ENCODE results near the gene CHIA. TPM values are rescaled to one million over a fixed set of nuclear protein-coding genes. Genes with fewer than 3 reads are reported as not detected.

Gene CHIA
- total RNA-seq, 1 experiment from 2014 or later: not detected

DNA sequence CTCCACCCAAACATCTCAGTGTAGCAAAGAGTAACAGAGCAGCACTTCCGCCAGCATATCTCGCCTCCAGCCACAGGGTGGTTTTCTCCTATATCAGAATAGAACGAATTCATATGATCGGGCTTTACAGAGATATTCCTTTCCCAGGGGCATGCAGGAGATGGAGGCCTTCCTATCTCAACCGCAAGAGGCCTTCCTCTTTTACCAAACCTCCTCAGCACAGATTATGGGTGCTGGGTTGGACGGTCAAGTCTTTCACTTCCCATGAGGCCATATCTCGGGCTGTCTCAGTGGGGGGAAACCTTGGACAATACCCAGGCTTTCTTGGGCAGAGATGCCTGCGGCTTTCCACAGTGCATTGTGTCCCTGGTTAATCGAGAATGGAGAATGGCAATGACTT is 71.1 kb downstream of the CHIA start:
- no peak overlapping the region for H2AFZ ChIP-seq (ENCODE audit: low read depth, low read length, poor library complexity, severe bottlenecking)
- BruUV-seq (replicated peaks): no TSS peak
- H3K9me2 ChIP-seq (ENCODE audit: insufficient read depth): no peaks in the 10 kb centered on the region
- H3K27me3 ChIP-seq (ENCODE audit: insufficient read depth, low read length): peaks cover 5% of the 10 kb centered on the region
- intact Hi-C loops (cut with micrococcal nuclease): no loop called here
- H4K20me1 ChIP-seq (ENCODE audit: insufficient read depth): no peaks in the 10 kb centered on the region
- TF ChIP-seq FOSL1 (IDR thresholded peaks at IDR 0.05; ENCODE audit: low read depth) (no peak), EZH2 (IDR thresholded peaks at IDR 0.05) (no peak), EGR1 (IDR thresholded peaks at IDR 0.05; ENCODE audit: low read depth) (no peak), ELF1 (IDR thresholded peaks at IDR 0.05; ENCODE audit: borderline replicate concordance, low read depth) (no peak), ATF3 (IDR thresholded peaks at IDR 0.05) (no peak), REST (IDR thresholded peaks at IDR 0.05; ENCODE audit: low read depth) (no peak), ZFX (IDR thresholded peaks at IDR 0.05) (no peak), CBX3 (IDR thresholded peaks at IDR 0.05; ENCODE audit: low read depth) (no peak), SP1 (IDR thresholded peaks at IDR 0.05; ENCODE audit: low read depth) (no peak), RAD21 (IDR thresholded peaks at IDR 0.05; ENCODE audit: low read depth) (no peak), TCF7L2 (IDR thresholded peaks at IDR 0.05; ENCODE audit: borderline replicate concordance, extremely low read depth, insufficient read depth, insufficient read length) (no peak), YY1 (IDR thresholded peaks at IDR 0.05; ENCODE audit: extremely low read depth, insufficient replicate concordance, low read depth, low read length) (no peak), CEBPB (IDR thresholded peaks at IDR 0.05; ENCODE audit: low read depth) (no peak), JUND (IDR thresholded peaks at IDR 0.05) (no peak), ZNF274 (IDR thresholded peaks at IDR 0.05; ENCODE audit: low read depth, low read length) (no peak), CTCF (IDR thresholded peaks at IDR 0.05 in 2 of 3, conservative IDR thresholded peaks at IDR 0.05 in 1 of 3; ENCODE audit: borderline replicate concordance in 1 of 3, insufficient read depth in 1 of 3, low read depth in 2 of 3, low read length in 2 of 3) (no peak)
- TF ChIP-seq, protein P1, sequence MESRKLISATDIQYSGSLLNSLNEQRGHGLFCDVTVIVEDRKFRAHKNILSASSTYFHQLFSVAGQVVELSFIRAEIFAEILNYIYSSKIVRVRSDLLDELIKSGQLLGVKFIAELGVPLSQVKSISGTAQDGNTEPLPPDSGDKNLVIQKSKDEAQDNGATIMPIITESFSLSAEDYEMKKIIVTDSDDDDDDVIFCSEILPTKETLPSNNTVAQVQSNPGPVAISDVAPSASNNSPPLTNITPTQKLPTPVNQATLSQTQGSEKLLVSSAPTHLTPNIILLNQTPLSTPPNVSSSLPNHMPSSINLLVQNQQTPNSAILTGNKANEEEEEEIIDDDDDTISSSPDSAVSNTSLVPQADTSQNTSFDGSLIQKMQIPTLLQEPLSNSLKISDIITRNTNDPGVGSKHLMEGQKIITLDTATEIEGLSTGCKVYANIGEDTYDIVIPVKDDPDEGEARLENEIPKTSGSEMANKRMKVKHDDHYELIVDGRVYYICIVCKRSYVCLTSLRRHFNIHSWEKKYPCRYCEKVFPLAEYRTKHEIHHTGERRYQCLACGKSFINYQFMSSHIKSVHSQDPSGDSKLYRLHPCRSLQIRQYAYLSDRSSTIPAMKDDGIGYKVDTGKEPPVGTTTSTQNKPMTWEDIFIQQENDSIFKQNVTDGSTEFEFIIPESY (IDR thresholded peaks at IDR 0.05; ENCODE audit: extremely low read depth, insufficient replicate concordance, low read length): no peak
- H3K9me3 ChIP-seq (ENCODE audit: control insufficient read depth in 1 of 2, insufficient read depth in 1 of 2, low read depth in 1 of 2, low read length in 2 of 2): no peaks in the 10 kb centered on the region; a peak in 1 of 4 replicates
- H3K9ac ChIP-seq (ENCODE audit: low read length): no peak overlapping the region
- DNase-seq (ENCODE audit: low read depth, low spot score) (no peak), ATAC-seq (no peak)
- no peaks in the 10 kb centered on the region for H3K36me3 ChIP-seq (ENCODE audit: control insufficient read depth in 1 of 2, insufficient read depth in 2 of 2, low read length in 2 of 2)
- no peaks in the 10 kb centered on the region for H3K79me2 ChIP-seq (ENCODE audit: insufficient read depth, low read length)
- peaks cover 10% of the 10 kb centered on the region in 2 experiments; a peak in 3 of 4 replicates for H3K4me1 ChIP-seq (ENCODE audit: control insufficient read depth in 1 of 2, insufficient read depth in 2 of 2, low read length in 2 of 2)
- H3K27ac ChIP-seq (ENCODE audit: low read depth, low read length): no peak overlapping the region
- no peak overlapping the region for H3K4me2 ChIP-seq (ENCODE audit: low read length)
- ChIA-PET POLR2A (no interaction called here), CTCF (no interaction called here), RAD21 (ENCODE audit: low non-redundant PET in 1 of 2, low total read pairs in 2 of 2, uncharacterized antibody in 2 of 2, unreplicated experiment in 2 of 2) (no interaction called here)
- H3K4me3 ChIP-seq (replicated peaks in 1 of 2; ENCODE audit: low read depth in 1 of 2, low read length in 2 of 2): no peak overlapping the region

All from HCT116 (cell line).